Stomach (tissue), 4 donors: ENCODE data around the gene CLSTN3.

ENCODE experiments used
- CTCF ChIP-seq, 7 experiments: fragments of 450-650 bp in 4 of 7; fragments of 200-600 bp in 3 of 7; sonication (generic) in 3 of 7; IDR thresholded peaks; one replicate each; pipeline ENCODE4 v1.5.1; 2016 to 2019; ENCODE audit warnings: antibody characterized with exemption in 7 of 7, control low read depth in 2 of 7, mild to moderate bottlenecking in 1 of 7
- POLR2AphosphoS5 ChIP-seq, 3 donors: sonication (generic); formaldehyde crosslinking; IDR thresholded peaks; one replicate each; pipeline ENCODE4 v1.6.1; 2016; ENCODE audit warnings: antibody characterized with exemption in 3 of 3

DNA sequence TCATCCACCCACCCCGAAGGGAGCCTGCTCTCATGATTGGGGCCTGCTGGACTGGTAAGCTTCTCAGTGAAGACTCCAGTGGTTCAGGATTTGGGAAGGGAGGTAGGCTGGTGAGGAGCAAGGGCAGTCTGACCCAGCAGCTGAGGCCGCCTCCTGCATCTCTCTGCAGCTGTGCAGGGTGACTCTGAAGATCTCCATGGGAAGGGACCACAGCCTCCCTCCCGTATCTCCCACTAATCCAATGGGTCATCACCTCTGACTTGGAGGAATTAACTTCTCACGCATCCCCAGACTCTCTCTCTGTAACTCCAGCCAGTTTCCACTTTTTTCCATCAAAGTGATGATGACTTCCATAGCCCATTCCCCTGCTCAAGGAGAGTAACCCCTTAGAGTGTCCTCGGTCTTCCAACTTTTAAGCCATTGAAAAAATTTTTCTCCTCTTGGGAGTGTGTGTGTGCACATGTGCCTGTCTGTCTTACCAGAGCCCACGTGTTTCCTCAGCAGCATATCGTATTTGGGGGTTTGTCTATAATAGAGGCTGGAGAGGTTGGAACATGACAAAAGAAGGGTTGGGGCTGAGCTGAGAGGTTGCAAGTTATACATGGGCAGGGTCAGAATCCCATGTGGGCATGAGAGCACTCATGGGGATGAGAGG is 11.3 kb downstream of the CLSTN3 start:
- TF ChIP-seq POLR2AphosphoS5 (IDR thresholded peaks at IDR 0.05) (no peak), CTCF (IDR thresholded peaks at IDR 0.05) (no peak)
